GM12878 (cell line): ENCODE measurements around the gene NLN. TPM values are rescaled to one million over a fixed set of nuclear protein-coding genes. Genes with fewer than 3 reads are reported as not detected.
"Not testable (repeated sequence)": the region's sequence is repeated elsewhere in the genome, so short reads cannot be mapped to it uniquely, and the experiment has no call there.

Source experiments
- ATAC-seq: fragments of 200-7000 bp; cut with Tn5 transposase; 3 replicates; pipeline ENCODE4 v1.9.1; 2020; ENCODE audit warnings: mild to moderate bottlenecking, moderate library complexity
- BruUV-seq: library from RNA; stranded (reverse); fragments of 400-500 nt; replicated peaks from 2 replicates; lab custom pipeline; 2021; lab: Mats Ljungman, UMichigan
- CTCF ChIA-PET: fragments of 300-600 bp; sonication (Branson Sonifier 250); formaldehyde crosslinking; extraction: SDS; loops from one replicate; lab custom pipeline; 2021; ENCODE audit warnings: inconsistent platforms; lab: Yijun Ruan, JAX
- POLR2A ChIA-PET: fragments of 350-600 bp; formaldehyde crosslinking; extraction: SDS; loops from one replicate; lab custom pipeline; 2021; ENCODE audit warnings: inconsistent platforms; lab: Charles Lee
- RAD21 ChIA-PET: fragments of 300-600 bp; sonication (Branson Sonifier 250); formaldehyde crosslinking; loops from one replicate; lab custom pipeline; 2023; ENCODE audit warnings: antibody characterized with exemption; ENCODE audit not compliant: unreplicated experiment; lab: Charles Lee
- SMC1A ChIA-PET: fragments of 300-600 bp; sonication (Branson Sonifier 250); formaldehyde crosslinking; loops from one replicate; lab custom pipeline; 2023; ENCODE audit not compliant: unreplicated experiment, uncharacterized antibody; lab: Charles Lee
- DNase-seq: peaks from one replicate; pipeline ENCODE4 v3.0.0-alpha.2; 2011; ENCODE audit warnings: low read depth, low spot score
- FAIRE-seq: peaks from 3 replicates; lab custom pipeline; 2011; peaks lifted over from hg19 to GRCh38; lab: Jason Lieb, UNC
- H2AFZ ChIP-seq: 2 replicates; pipeline ENCODE4 v1.6.0; 2011; ENCODE audit warnings: low read depth, low read length, control low read depth; ENCODE audit not compliant: control insufficient read depth
- H3K27ac ChIP-seq: 2 replicates; pipeline ENCODE4 v1.5.1; 2011; ENCODE audit warnings: control low read depth; ENCODE audit not compliant: control insufficient read depth, insufficient read depth
- H3K27me3 ChIP-seq, 2 experiments: replicated peaks in 1 of 2; 2 replicates each; pipeline versions ENCODE4 v1.6.0 to v1.6.1; 2011; ENCODE audit warnings: low read length in 1 of 2; ENCODE audit not compliant: control insufficient read depth in 2 of 2, insufficient read depth in 2 of 2
- H3K36me3 ChIP-seq, 2 experiments: 2 replicates each; pipeline ENCODE4 v1.5.1; 2011; ENCODE audit warnings: low read length in 1 of 2; ENCODE audit not compliant: control insufficient read depth in 2 of 2, insufficient read depth in 2 of 2
- H3K4me1 ChIP-seq: 2 replicates; pipeline ENCODE4 v1.6.1; 2011; ENCODE audit warnings: mild to moderate bottlenecking, low read length, moderate library complexity, mixed read lengths; ENCODE audit not compliant: control insufficient read depth, insufficient read depth
- H3K4me2 ChIP-seq: 2 replicates; pipeline ENCODE4 v1.6.0; 2011; ENCODE audit warnings: control low read depth; ENCODE audit not compliant: control insufficient read depth, insufficient read depth
- H3K4me3 ChIP-seq: fragments of 200-600 bp; sonication (generic); 2 replicates; pipeline ENCODE4 v1.5.1; 2016
- H3K79me2 ChIP-seq: 2 replicates; pipeline ENCODE4 v1.6.0; 2011; ENCODE audit warnings: low read length; ENCODE audit not compliant: control insufficient read depth, insufficient read depth
- H3K9ac ChIP-seq: 2 replicates; pipeline ENCODE4 v1.8.0; 2011; ENCODE audit warnings: low read length, control low read depth, mixed read lengths; ENCODE audit not compliant: control insufficient read depth, insufficient read depth
- H3K9me3 ChIP-seq: replicated peaks from 3 replicates; pipeline ENCODE4 v1.5.1; 2011; ENCODE audit warnings: mild to moderate bottlenecking, low read length; ENCODE audit not compliant: control insufficient read depth, insufficient read depth
- H4K20me1 ChIP-seq: 2 replicates; pipeline ENCODE4 v1.6.0; 2011; ENCODE audit not compliant: control insufficient read depth, insufficient read depth
- BACH1 ChIP-seq: fragments of 450-650 bp; IDR thresholded peaks from 2 replicates; pipeline ENCODE4 v1.6.1; 2017; ENCODE audit warnings: mild to moderate bottlenecking, borderline replicate concordance
- BCL11A ChIP-seq: IDR thresholded peaks from 2 replicates; pipeline ENCODE4 v1.6.1; 2011; ENCODE audit warnings: low read depth, low read length
- CHD1 ChIP-seq: IDR thresholded peaks from 2 replicates; pipeline ENCODE4 v1.6.1; 2012; ENCODE audit warnings: low read depth, low read length, improper control_type of control experiment
- E2F8 ChIP-seq: fragments of 450-650 bp; IDR thresholded peaks from 2 replicates; pipeline ENCODE4 v1.6.1; 2018; ENCODE audit warnings: mild to moderate bottlenecking, low read depth, moderate library complexity; ENCODE audit not compliant: partially characterized antibody
- EED ChIP-seq: sonication (generic); IDR thresholded peaks from 2 replicates; pipeline ENCODE4 v1.6.1; 2016; ENCODE audit warnings: antibody characterized with exemption, low read depth
- NFIC ChIP-seq: IDR thresholded peaks from 2 replicates; pipeline ENCODE4 v1.6.1; 2012; ENCODE audit warnings: low read depth, mild to moderate bottlenecking, inconsistent platforms, low read length, moderate library complexity
- ZBTB40 ChIP-seq: fragments of 450-650 bp; IDR thresholded peaks from 2 replicates; pipeline ENCODE4 v1.6.1; 2016; ENCODE audit warnings: mild to moderate bottlenecking, moderate library complexity, borderline replicate concordance
- ZNF592 ChIP-seq: fragments of 450-650 bp; IDR thresholded peaks from 2 replicates; pipeline ENCODE4 v1.6.1; 2017; ENCODE audit warnings: mild to moderate bottlenecking, moderate library complexity
- WGBS: methylation state at CpG from one replicate; pipeline ENCODE4 v1.1.6; 2016; ENCODE audit warnings: low lambda C conversion rate; ENCODE audit not compliant: insufficient replicate concordance, insufficient coverage; ENCODE audit errors: missing lambda C conversion rate; 5-methylcytosine and 5-hydroxymethylcytosine counted together
- in situ Hi-C: fragments of 300-500 bp; cut with MboI; formaldehyde crosslinking; loops from 9 replicates; pipeline ENCODE4 v1.14.3; 2018; ENCODE audit warnings: mixed read lengths
- intact Hi-C: fragments of 100-400 bp; cut with micrococcal nuclease; formaldehyde crosslinking; loops from one replicate; pipeline ENCODE4 v1.14.2; 2022; ENCODE audit not compliant: unreplicated experiment
- polyA plus RNA-seq, 11 experiments: library from polyadenylated mRNA; depleted of rRNA in 4 of 11; unstranded in 6 of 11; stranded (reverse) in 5 of 11; fragments of >200 nt; fragmentation: Nextera tagmentation in 4 of 11; fragmentation: Illumina TruSeq in 1 of 11; extraction: Ambion mirVana in 4 of 11; extraction: Trizol in 1 of 11; gene quantifications; 1 replicate in 1 of 11; 2 replicates in 10 of 11; pipeline versions ENCODE4 v1.2.1 to v1.2.3, GENCODE V29; 2011 to 2016; ENCODE audit warnings: inconsistent platforms in 2 of 11, missing spikeins in 2 of 11, low read depth in 1 of 11
- total RNA-seq, 4 experiments: library from RNA; depleted of rRNA in 3 of 4; stranded (reverse); fragments of >200 nt in 3 of 4; fragmentation: Illumina TruSeq in 1 of 4; extraction: Trizol in 1 of 4; gene quantifications; 2 replicates each; pipeline versions ENCODE4 v1.2.1 to v1.2.3, GENCODE V29; 2013 to 2021

Gene NLN
- total and polyA plus RNA-seq, 10 of the 15 experiments (the other 5 are each of a cell fraction or from before 2014, with no cell fraction given) = 6.8 to 56.9 (median 33.3) TPM

GRCh38 chr5:65730910-65731309 lies 8.9 kb downstream of the NLN start (continued):
- TF ChIP-seq E2F8 (no peak), BCL11A (no peak), NFIC (no peak), EED (no peak), CHD1 (no peak), ZBTB40 (no peak), BACH1 (no peak), ZNF592 (no peak)

- intact Hi-C loops, H3K4me3 ChIP-seq, ATAC-seq, H3K27me3 ChIP-seq, H3K36me3 ChIP-seq, H3K9ac ChIP-seq, RAD21 ChIA-PET, FAIRE-seq, DNase-seq, BruUV-seq, H2AFZ ChIP-seq, H4K20me1 ChIP-seq, in situ Hi-C loops, H3K9me3 ChIP-seq, H3K79me2 ChIP-seq, H3K4me1 ChIP-seq, H3K27ac ChIP-seq, H3K4me2 ChIP-seq: not testable (repeated sequence)
- SMC1A ChIA-PET = interaction anchor here (1.6 kb wide), 1 partner anchor 13 kb away, joined by 3 read pairs; no protein-coding TSS in a partner anchor
- WGBS = 79% methylated on average over 3 of the region's 3 CpGs
- CTCF ChIA-PET = interaction anchor here (1.3 kb wide), 1 partner anchor 11 kb away, joined by 3 read pairs; no protein-coding TSS in a partner anchor
- POLR2A ChIA-PET = interaction anchor here (0.6 kb wide), 2 partner anchors 89 to 413 kb away, joined by 4 to 7 read pairs; no protein-coding TSS in a partner anchor
These were observed 10.0 kb downstream of the NLN start for GRCh38 chr5:65732046-65732445.
